ENCODE measurements around the gene INPP5D. TPM values are rescaled to one million over a fixed set of nuclear protein-coding genes. Genes with fewer than 3 reads are reported as not detected.

The INPP5D gene
- total RNA-seq, 4 donors from 2014 or later, result 7.8 to 40.4 (median 26.1) TPM

- no peak for DNase-seq
- peaks cover 0 to 54% (median 8%) of the 10 kb centered on the region in 4 donors for H3K4me1 ChIP-seq
- no peaks in the 10 kb centered on the region for H3K36me3 ChIP-seq
- WGBS, 2 donors (ENCODE audit: low coverage in 1 of 2), result 66 to 69% methylated on average over 3 of the region's 3 CpGs
- intact Hi-C loops (cut with DNase I; ENCODE audit: low total_unique reads), result no loop called here
- H3K9me3 ChIP-seq, result peaks cover 0 to 3% of the 10 kb centered on the region in 2 donors
- H3K27ac ChIP-seq, result peak overlapping the region; percentile 32 to 72 (median 68)
- in situ Hi-C loops (cut with MboI; ENCODE audit: low pct_ligation_motif_present in 1 of 4, low pct_unique_long_range_greater_than_20kb in 1 of 4, low sequenced_read_pairs in 3 of 4), result no loop called here
- no peaks in the 10 kb centered on the region for H3K27me3 ChIP-seq
- no peak for TF ChIP-seq POLR2A (IDR thresholded peaks at IDR 0.05)
- TF ChIP-seq POLR2AphosphoS5 (IDR thresholded peaks at IDR 0.05), result no peak
- TF ChIP-seq EP300 (IDR thresholded peaks at IDR 0.05; ENCODE audit: low read depth), result no peak
- TF ChIP-seq, protein P1, sequence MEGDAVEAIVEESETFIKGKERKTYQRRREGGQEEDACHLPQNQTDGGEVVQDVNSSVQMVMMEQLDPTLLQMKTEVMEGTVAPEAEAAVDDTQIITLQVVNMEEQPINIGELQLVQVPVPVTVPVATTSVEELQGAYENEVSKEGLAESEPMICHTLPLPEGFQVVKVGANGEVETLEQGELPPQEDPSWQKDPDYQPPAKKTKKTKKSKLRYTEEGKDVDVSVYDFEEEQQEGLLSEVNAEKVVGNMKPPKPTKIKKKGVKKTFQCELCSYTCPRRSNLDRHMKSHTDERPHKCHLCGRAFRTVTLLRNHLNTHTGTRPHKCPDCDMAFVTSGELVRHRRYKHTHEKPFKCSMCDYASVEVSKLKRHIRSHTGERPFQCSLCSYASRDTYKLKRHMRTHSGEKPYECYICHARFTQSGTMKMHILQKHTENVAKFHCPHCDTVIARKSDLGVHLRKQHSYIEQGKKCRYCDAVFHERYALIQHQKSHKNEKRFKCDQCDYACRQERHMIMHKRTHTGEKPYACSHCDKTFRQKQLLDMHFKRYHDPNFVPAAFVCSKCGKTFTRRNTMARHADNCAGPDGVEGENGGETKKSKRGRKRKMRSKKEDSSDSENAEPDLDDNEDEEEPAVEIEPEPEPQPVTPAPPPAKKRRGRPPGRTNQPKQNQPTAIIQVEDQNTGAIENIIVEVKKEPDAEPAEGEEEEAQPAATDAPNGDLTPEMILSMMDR (IDR thresholded peaks at IDR 0.05), result no peak
- H3K4me3 ChIP-seq, result no peak overlapping the region
Measured at GRCh38 chr2:233076749-233077148, 16.6 kb downstream of the INPP5D start.

DNA sequence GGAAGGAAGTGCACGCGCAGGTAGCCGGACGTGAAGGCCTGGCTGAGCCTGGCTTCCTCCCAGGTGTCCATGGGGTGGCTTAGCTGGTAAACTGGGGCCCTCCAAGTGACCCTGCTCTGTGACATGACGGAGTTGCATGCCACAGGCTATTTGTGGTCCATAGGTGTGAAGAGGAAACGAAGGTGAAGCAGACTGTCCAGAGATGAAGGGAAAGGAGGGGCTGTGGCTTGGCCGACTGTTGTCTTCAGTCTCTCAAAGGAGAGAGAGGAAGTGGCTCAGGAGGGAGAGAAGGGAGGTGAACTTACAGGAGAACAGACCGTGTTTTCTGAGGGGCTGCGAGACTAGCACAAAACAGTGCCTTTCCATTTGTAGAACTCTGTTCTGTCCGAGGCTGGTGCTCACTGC is 19.3 kb downstream of the INPP5D start:
- H3K36me3 ChIP-seq, result no peaks in the 10 kb centered on the region
- no peaks in the 10 kb centered on the region for H3K27me3 ChIP-seq
- DNase-seq, result peak; percentile 56
- 47 to 52% methylated on average over 5 to 10 of the region's 10 CpGs for WGBS, 2 donors (ENCODE audit: low coverage in 1 of 2)
- in situ Hi-C loops (cut with MboI; ENCODE audit: low pct_ligation_motif_present in 1 of 4, low pct_unique_long_range_greater_than_20kb in 1 of 4, low sequenced_read_pairs in 3 of 4) (no loop called here), intact Hi-C loops (cut with DNase I; ENCODE audit: low total_unique reads) (no loop called here)
- no peaks in the 10 kb centered on the region for H3K9me3 ChIP-seq
- no peak overlapping the region for H3K4me3 ChIP-seq
- H3K4me1 ChIP-seq, result peaks cover 0 to 72% (median 14%) of the 10 kb centered on the region in 4 donors
- TF ChIP-seq EP300 (IDR thresholded peaks at IDR 0.05; ENCODE audit: low read depth) (no peak), POLR2AphosphoS5 (IDR thresholded peaks at IDR 0.05) (no peak), POLR2A (IDR thresholded peaks at IDR 0.05) (no peak)
- TF ChIP-seq, protein P1 (IDR thresholded peaks at IDR 0.05), result no peak
- peak overlapping the region; percentile 46 to 83 (median 73) for H3K27ac ChIP-seq

- Histone ChIP-seq H3K4me1 (peaks cover 0 to 72% (median 17%) of the 10 kb centered on the region in 4 donors), H3K9me3 (no peaks in the 10 kb centered on the region), H3K27me3 (no peaks in the 10 kb centered on the region), H3K4me3 (no peak overlapping the region), H3K27ac (peak overlapping the region; percentile 69 to 83 (median 76)), H3K36me3 (no peaks in the 10 kb centered on the region)
- intact Hi-C loops (cut with DNase I; ENCODE audit: low total_unique reads) (no loop called here), in situ Hi-C loops (cut with MboI; ENCODE audit: low pct_ligation_motif_present in 1 of 4, low pct_unique_long_range_greater_than_20kb in 1 of 4, low sequenced_read_pairs in 3 of 4) (no loop called here)
- DNase-seq, result no peak
- TF ChIP-seq, protein P1 (IDR thresholded peaks at IDR 0.05), result no peak
- TF ChIP-seq POLR2AphosphoS5 (IDR thresholded peaks at IDR 0.05) (no peak), POLR2A (IDR thresholded peaks at IDR 0.05) (no peak), EP300 (IDR thresholded peaks at IDR 0.05; ENCODE audit: low read depth) (no peak)
- WGBS, 2 donors (ENCODE audit: low coverage in 1 of 2), result 71 to 73% methylated on average over 9 to 20 of the region's 20 CpGs
Measured at GRCh38 chr2:233079953-233080835, 20.1 kb downstream of the INPP5D start.

GRCh38 chr2:233080836-233081229 is 20.7 kb downstream of the INPP5D start:
- Histone ChIP-seq H3K36me3 (no peaks in the 10 kb centered on the region), H3K27ac (peak overlapping the region; percentile 69 to 83 (median 76)), H3K9me3 (no peaks in the 10 kb centered on the region), H3K27me3 (no peaks in the 10 kb centered on the region), H3K4me1 (peaks cover 0 to 77% (median 17%) of the 10 kb centered on the region in 4 donors), H3K4me3 (no peak overlapping the region)
- no peak for DNase-seq
- TF ChIP-seq POLR2A (IDR thresholded peaks at IDR 0.05), result no peak
- TF ChIP-seq EP300 (IDR thresholded peaks at IDR 0.05; ENCODE audit: low read depth), result no peak
- intact Hi-C loops (cut with DNase I; ENCODE audit: low total_unique reads), result no loop called here
- in situ Hi-C loops (cut with MboI; ENCODE audit: low pct_ligation_motif_present in 1 of 4, low pct_unique_long_range_greater_than_20kb in 1 of 4, low sequenced_read_pairs in 3 of 4), result no loop called here
- WGBS, 2 donors (ENCODE audit: low coverage in 1 of 2), result 84% methylated on average over 11 of the region's 11 CpGs; no CpG with 5 or more reads in 1 of the 2 donors

Measured in transverse colon (tissue), 4 donors.